Measurements from ENCODE around the gene FAM9A. TPM values are rescaled to one million over a fixed set of nuclear protein-coding genes. Genes with fewer than 3 reads are reported as not detected.
A peak's percentile ranks its signal among the peaks of the same experiment; 100 is the strongest.

FAM9A gene
- total and polyA plus RNA-seq, 2 of the 4 experiments (the other 2 are of a cell fraction), result not detected

- Histone ChIP-seq H3K56ac (ENCODE audit: extremely low read depth, insufficient read depth, low read length) (no peak overlapping the region), H3K9me1 (ENCODE audit: insufficient read depth, low read length) (no peaks in the 10 kb centered on the region), H4K5ac (ENCODE audit: low read depth, low read length) (no peak overlapping the region), H2AK5ac (ENCODE audit: low read depth, low read length) (no peak overlapping the region), H4K20me1 (ENCODE audit: insufficient read depth, low read length) (no peaks in the 10 kb centered on the region), H3K27ac (ENCODE audit: insufficient read depth, low read length) (no peak overlapping the region), H4K8ac (ENCODE audit: low read depth in 2 of 2, low read length in 2 of 2) (no peak overlapping the region), H3K18ac (ENCODE audit: low read depth, low read length) (no peak overlapping the region), H2BK5ac (ENCODE audit: low read depth, low read length, poor library complexity, severe bottlenecking) (no peak overlapping the region), H3K23ac (ENCODE audit: low read depth, low read length) (no peak overlapping the region), H3K4me1 (ENCODE audit: control insufficient read depth, insufficient read depth, low read length) (no peaks in the 10 kb centered on the region), H3K79me1 (ENCODE audit: low read depth in 1 of 2, low read length in 2 of 2) (no peaks in the 10 kb centered on the region), H3K4me3 (ENCODE audit: insufficient read depth, low read depth, low read length) (no peak overlapping the region), H3K27me3 (ENCODE audit: control insufficient read depth, insufficient read depth, low read length) (no peaks in the 10 kb centered on the region; the same call in 1 of the 2 replicates), H2BK15ac (ENCODE audit: low read depth, low read length) (no peak overlapping the region), H3K4me2 (ENCODE audit: low read depth, low read length) (no peak overlapping the region), H3K4ac (ENCODE audit: low read depth, low read length) (no peak overlapping the region), H3K9me3 (ENCODE audit: control insufficient read depth, insufficient read depth, low read length) (no peaks in the 10 kb centered on the region), H2BK120ac (ENCODE audit: low read depth, low read length) (no peak overlapping the region), H2BK20ac (ENCODE audit: low read depth, low read length) (no peak overlapping the region), H2AFZ (replicated peaks; ENCODE audit: low read length, poor library complexity) (no peak overlapping the region), H3K36me3 (ENCODE audit: control insufficient read depth, insufficient read depth, low read length) (no peaks in the 10 kb centered on the region), H2AK9ac (replicated peaks; ENCODE audit: low read depth, low read length, poor library complexity) (no peak overlapping the region), H3K14ac (replicated peaks; ENCODE audit: low read depth, low read length) (no peak overlapping the region), H4K91ac (ENCODE audit: insufficient read depth, low read depth, low read length) (no peak overlapping the region), H3K9ac (ENCODE audit: low read depth, low read length) (no peak overlapping the region)
- DNase-seq (peak; percentile 40), ATAC-seq (ENCODE audit: low read depth) (peak; percentile 88)
- no TSS peak for BruUV-seq (replicated peaks)
- POLR2A ChIA-PET (ENCODE audit: unreplicated experiment), result no interaction called here
- peak; percentile 63 for TF ChIP-seq RAD21 (IDR thresholded peaks at IDR 0.05; ENCODE audit: low read length)
- no peak for TF ChIP-seq NFE2L2 (IDR thresholded peaks at IDR 0.05; ENCODE audit: low read depth, low read length)
- peak; percentile 67 for TF ChIP-seq CTCF (conservative IDR thresholded peaks at IDR 0.05; ENCODE audit: low read depth, low read length)
- TF ChIP-seq MAFK (IDR thresholded peaks at IDR 0.05; ENCODE audit: low read depth, low read length), result no peak
- peak; percentile 47 for TF ChIP-seq SMC3 (IDR thresholded peaks at IDR 0.05; ENCODE audit: low read depth, low read length)
- intact Hi-C loops (cut with micrococcal nuclease), result loop anchor here (1.0 to 5.0 kb wide), 4 partner anchors 66 to 1303 kb away; partner anchors contain the start of gene TBL1X
- in situ Hi-C loops (cut with MboI; ENCODE audit: low sequenced_read_pairs), result loop anchor here (10.0 to 25.0 kb wide), 2 partner anchors 71 to 1297 kb away; no protein-coding TSS in a partner anchor
- dilution Hi-C loops (cut with HindIII; ENCODE audit: low sequenced_read_pairs, unreplicated experiment), result no loop called here
- CTCF ChIA-PET, result interaction anchor here (0.9 to 1.7 kb wide), 3 partner anchors 15 to 77 kb away, joined by 3 to 5 read pairs (median 5); no protein-coding TSS in a partner anchor
These were observed 14.4 kb upstream of the FAM9A start for GRCh38 chrX:8815460-8816065.
